Astrocyte of the spinal cord (primary cell): ENCODE results near the gene GNAS.

Source experiments
- DNase-seq: peaks from one replicate; pipeline ENCODE4 v3.0.0; 2011; ENCODE audit warnings: low read depth, low spot score
- H3K4me3 ChIP-seq: 2 replicates; pipeline ENCODE4 v1.5.1; 2011; ENCODE audit warnings: low read depth, mild to moderate bottlenecking, low read length, moderate library complexity
- in situ Hi-C: cut with HindIII; loops from 2 replicates; pipeline ENCODE4 v1.10.0; 2017; ENCODE audit warnings: low sequenced_read_pairs
- TF ChIP-seq, protein P1 (sequence below): IDR thresholded peaks from 2 replicates; pipeline ENCODE4 v1.5.1; 2012; ENCODE audit warnings: low read depth, mild to moderate bottlenecking, low read length, inconsistent platforms

Gene GNAS

DNA sequence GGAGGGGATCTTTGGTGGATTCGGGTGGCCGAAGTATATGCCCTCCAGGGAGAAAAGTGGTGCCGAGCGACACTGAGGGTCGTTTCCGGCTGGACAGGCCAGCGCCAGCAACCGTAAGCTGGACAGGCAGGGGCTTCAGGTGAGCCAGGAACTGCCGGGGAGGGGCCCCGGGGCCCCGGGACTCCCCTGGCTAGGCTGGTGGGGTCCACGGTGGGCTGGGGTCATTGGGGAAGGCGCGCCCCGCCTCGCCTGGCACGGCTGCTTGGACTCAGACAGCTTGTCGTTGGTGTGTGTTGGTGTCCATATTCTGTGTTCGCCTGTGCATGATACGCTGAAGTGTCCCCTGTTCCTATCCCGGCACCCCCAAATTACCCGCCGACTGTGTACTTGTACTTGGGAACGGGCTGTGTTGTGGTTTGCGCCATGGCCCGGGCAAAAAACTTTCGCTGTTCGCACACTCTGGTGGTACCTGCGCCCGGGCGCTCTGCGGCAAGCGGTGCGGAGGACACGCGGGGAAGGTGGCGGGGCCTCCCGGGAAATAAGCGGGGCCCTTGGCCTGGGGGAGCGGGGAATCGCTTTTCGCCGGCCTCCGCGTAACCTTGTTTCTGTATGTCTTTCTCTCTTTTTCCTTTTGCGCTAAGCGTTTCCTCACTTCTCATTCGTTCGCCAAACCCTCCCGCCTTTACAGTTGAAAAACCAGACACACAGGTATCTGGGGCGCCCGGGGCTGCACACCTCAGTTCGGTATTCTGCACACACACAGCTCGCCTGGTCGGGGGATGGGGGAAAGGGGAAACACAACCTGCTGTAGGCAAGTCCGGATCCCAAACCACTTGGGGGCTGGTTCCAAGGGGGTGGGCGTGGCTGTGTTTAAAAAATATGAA, 3.2 kb downstream of the GNAS start:
- DNase-seq = no peak
- TF ChIP-seq, protein P1, sequence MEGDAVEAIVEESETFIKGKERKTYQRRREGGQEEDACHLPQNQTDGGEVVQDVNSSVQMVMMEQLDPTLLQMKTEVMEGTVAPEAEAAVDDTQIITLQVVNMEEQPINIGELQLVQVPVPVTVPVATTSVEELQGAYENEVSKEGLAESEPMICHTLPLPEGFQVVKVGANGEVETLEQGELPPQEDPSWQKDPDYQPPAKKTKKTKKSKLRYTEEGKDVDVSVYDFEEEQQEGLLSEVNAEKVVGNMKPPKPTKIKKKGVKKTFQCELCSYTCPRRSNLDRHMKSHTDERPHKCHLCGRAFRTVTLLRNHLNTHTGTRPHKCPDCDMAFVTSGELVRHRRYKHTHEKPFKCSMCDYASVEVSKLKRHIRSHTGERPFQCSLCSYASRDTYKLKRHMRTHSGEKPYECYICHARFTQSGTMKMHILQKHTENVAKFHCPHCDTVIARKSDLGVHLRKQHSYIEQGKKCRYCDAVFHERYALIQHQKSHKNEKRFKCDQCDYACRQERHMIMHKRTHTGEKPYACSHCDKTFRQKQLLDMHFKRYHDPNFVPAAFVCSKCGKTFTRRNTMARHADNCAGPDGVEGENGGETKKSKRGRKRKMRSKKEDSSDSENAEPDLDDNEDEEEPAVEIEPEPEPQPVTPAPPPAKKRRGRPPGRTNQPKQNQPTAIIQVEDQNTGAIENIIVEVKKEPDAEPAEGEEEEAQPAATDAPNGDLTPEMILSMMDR = no peak
- H3K4me3 ChIP-seq = no peak overlapping the region
- in situ Hi-C loops = no loop called here

DNA sequence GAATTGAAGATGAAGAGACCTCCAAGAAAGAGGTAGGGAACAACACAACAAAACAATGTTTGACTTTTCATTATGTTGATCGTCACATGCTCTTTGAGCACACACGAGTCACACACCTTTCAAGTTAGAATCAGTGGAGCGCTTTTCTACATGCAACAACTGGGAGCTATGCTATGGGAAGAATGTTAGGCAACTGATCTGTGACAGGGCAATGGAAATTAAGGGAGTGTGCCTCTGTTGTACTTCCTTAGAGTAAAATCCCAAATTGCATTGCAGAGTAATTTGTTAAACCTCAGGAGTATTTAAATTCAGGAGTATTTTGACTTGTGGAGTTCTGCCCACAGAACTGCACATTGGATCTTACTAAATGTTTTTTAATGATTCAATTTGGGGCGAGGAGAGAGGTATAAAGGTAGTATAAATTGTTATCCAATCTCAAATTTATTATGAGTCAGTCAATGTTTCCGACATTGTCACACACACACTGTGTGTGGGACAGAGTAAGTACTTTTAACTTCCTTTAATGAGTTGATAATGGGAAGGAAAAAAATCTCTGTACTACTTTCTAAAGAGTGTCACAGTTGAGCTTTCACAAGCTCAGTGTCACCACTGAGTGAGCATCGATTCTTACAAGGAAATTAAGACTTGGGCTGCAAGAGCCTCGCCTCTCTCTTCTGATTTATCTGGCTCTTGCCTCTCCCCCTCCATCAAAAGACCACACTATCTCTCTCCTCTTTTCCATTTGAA, 10.7 kb downstream of the GNAS start:
- no peak overlapping the region for H3K4me3 ChIP-seq
- in situ Hi-C loops = no loop called here
- TF ChIP-seq, protein P1 = no peak
- DNase-seq = no peak

DNA sequence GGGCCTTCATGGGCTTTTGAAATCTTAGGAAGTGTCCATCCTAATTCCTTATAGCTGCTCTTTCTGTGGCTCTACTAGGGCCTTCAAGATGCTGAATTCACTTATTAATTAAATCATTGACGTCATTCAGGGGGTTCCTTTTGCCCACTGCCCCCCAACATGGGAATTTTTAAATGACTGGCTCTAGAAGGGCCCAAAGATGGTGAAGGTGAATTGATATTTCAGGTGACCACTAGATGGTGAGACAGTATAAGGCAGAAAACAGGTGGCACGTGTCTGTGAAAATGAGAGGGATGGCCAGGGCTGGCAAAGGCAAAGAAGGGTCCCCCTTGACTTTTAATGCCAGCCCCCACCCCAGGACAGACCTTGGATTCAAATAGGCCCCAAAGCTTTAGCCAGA, 11.8 kb downstream of the GNAS start:
- TF ChIP-seq, protein P1 = no peak
- no peak overlapping the region for H3K4me3 ChIP-seq
- DNase-seq = no peak
- in situ Hi-C loops = no loop called here

DNA sequence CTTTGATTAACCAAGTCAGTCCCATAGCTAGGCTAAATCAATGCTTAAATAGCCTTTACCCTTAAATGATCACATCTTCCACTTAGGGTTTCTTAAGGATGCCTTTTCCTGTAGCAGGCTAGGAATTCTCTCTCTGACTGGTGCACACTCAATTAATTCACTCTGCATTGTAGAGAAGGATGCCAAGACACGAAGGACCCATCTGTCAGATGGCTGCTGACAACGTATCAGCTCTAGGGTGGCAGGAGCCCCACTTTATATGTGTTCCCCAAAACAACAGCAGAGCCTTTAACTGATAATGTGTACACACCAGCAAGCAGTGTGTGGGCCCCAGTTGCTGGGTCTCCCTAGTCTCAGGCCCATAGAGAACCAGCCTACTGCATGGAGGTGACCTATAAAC, 13.3 kb downstream of the GNAS start:
- TF ChIP-seq, protein P1 = no peak
- H3K4me3 ChIP-seq = no peak overlapping the region
- DNase-seq = no peak
- in situ Hi-C loops = no loop called here

DNA sequence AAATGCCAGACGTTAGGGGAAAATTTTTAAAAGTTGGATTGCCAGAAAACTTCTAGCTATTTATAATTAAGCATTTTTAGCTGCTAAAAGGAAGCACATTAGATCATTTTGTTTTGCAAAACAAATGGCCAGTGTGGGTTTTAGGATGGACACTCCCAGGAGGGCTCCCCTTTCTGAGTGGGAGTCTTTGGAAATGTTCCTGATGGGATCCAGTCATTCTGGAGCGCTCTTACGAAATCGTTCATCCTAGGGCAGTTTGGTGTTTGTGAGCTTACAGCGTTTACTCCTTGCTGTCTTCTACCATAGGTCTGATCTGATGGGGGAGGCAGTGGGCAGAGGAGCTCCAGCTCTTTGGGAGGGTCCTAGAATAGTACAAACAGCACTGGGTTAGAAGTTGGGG, 14.7 kb downstream of the GNAS start:
- TF ChIP-seq, protein P1 = no peak
- no peak overlapping the region for H3K4me3 ChIP-seq
- in situ Hi-C loops = no loop called here
- DNase-seq = no peak

DNA sequence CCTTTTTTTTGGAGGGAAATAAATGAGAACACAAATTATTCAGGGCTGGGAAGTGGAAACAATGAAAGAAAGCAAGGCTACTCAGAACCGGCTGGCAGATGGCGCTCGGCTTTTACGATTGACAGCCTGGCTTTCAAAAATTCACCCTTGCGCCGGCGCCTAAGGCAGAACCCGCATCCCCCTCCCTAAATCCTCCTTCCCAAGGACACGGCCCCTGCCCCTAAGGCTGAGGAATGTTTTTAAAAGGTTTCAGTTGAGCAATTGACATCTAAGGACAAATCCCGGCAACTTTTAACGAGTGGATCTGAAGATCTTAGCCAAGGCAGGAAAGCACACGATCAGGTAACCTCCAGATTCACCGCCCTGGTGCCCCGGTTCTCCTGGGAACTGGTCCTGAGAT, 16.3 kb downstream of the GNAS start:
- H3K4me3 ChIP-seq = no peak overlapping the region
- in situ Hi-C loops = no loop called here
- DNase-seq = no peak
- TF ChIP-seq, protein P1 = peak; percentile 51
